22Rv1 (cell line): ENCODE results near the gene ZFP69.

Source experiments
- ZFX ChIP-seq: fragments of 450-650 bp; IDR thresholded peaks from 2 replicates; pipeline ENCODE4 v1.6.1; 2017; ENCODE audit warnings: antibody characterized with exemption, borderline replicate concordance
- TF ChIP-seq, protein P1 (sequence below): fragments of 450-650 bp; IDR thresholded peaks from 2 replicates; pipeline ENCODE4 v1.5.1; 2017; ENCODE audit warnings: mild to moderate bottlenecking

DNA sequence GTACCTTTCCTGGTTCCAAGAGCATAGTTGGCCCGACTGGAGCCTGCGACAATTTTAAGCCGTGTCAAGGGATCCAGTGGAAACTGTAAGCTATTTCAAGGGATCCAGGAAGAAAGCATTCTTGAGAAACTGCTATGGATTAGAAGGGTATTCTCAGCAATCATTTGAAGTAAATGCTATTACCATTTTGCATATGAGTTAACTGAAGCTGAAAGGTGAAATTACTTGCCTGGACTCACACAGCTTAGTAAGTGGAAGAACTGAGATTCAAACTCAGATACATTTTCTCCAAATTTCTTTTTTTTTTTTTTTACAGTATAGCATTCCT is 54.9 kb downstream of the ZFP69 start:
- TF ChIP-seq, protein P1, sequence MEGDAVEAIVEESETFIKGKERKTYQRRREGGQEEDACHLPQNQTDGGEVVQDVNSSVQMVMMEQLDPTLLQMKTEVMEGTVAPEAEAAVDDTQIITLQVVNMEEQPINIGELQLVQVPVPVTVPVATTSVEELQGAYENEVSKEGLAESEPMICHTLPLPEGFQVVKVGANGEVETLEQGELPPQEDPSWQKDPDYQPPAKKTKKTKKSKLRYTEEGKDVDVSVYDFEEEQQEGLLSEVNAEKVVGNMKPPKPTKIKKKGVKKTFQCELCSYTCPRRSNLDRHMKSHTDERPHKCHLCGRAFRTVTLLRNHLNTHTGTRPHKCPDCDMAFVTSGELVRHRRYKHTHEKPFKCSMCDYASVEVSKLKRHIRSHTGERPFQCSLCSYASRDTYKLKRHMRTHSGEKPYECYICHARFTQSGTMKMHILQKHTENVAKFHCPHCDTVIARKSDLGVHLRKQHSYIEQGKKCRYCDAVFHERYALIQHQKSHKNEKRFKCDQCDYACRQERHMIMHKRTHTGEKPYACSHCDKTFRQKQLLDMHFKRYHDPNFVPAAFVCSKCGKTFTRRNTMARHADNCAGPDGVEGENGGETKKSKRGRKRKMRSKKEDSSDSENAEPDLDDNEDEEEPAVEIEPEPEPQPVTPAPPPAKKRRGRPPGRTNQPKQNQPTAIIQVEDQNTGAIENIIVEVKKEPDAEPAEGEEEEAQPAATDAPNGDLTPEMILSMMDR, result no peak
- TF ChIP-seq ZFX, result no peak
